SW 1271 (cell line): ENCODE results near the gene SPEM1.

Source experiments
- DNase-seq, 2 experiments: peaks; one replicate each; lab custom pipeline; 2025; lab: John Stamatoyannopoulos, UW

SPEM1 gene

DNA sequence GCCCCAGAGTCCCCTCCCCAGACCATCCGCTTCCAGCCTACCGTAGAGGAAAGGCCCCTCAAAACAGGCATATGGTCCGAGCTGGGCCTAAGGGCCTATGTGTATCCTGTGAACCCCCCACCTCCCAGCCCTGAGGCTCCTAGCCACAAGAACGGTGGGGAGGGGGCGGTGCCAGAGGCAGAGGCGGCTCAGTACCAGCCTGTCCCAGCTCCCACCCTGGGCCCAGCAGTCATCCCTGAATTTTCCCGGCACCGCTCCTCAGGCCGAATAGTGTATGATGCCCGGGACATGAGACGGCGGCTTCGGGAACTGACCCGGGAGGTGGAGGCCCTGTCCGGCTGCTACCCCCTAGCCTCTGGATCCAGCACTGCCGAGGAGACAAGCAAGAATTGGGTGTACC is 1.1 kb downstream of the SPEM1 start:
- no peak for DNase-seq

DNA sequence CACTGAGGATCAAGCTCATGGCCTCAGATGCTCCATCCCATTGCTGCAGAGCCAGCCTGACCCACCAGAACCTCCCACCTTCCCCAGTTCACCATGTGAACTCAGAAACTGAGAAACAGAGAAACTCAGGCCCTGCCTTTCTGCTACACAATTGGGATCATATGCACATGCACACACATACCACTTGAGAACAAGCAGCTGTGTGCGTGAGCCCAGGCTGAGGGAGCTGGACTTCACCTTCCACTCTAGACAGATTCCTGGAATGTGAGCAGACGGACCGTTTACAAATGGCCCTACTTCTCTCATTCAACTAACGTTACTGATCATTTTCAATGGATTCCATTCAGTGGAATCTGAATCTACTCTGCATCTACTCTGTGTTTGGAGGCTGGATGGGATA is 3.6 kb downstream of the SPEM1 start:
- DNase-seq, result no peak

DNA sequence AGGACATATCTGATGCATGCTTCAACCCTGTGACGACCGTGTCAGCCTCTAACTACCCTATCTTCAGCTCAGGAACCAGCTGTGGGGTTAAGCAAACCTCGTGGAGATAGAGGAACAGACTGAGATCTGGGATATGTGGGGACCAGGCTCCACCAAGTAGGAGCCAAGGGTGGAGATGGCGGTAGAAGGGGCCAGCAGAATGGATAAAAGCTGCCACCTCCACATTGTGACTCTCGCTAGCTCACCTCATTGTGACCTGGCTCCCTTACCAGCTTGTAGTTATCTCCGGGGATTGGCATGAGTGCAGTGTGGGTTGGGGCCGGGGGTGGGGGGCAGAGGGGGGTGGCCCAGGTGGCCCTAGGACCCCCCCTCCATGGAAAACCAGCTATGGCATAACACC is 5.2 kb downstream of the SPEM1 start, which contains the start of gene SPEM2:
Gene SPEM2, plus strand, starts transcription at position 301 of the 400 bp plus-strand sequence. Its CDS starts 73 bp downstream, at position 374.
- no peak for DNase-seq

DNA sequence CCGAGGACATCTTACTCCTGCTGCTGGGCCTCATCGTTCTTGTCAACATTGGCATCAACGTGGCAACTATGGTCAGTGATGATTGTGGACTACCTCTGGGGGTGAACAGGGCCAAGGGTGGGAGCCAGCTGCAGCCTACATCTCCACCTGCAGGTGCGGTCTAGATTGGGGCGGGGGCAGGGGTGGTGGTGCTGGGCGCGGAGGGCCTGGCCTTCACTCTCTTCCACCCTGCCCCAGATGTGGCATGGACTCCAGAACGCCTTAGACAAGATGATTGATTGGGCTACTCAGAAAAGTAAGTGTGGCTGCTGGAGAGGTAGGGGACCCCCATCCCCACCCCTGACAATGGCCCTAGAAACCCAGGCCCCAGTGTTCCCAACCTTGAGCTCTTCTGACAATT is 5.6 kb downstream of the SPEM1 start:
- no peak for DNase-seq

DNA sequence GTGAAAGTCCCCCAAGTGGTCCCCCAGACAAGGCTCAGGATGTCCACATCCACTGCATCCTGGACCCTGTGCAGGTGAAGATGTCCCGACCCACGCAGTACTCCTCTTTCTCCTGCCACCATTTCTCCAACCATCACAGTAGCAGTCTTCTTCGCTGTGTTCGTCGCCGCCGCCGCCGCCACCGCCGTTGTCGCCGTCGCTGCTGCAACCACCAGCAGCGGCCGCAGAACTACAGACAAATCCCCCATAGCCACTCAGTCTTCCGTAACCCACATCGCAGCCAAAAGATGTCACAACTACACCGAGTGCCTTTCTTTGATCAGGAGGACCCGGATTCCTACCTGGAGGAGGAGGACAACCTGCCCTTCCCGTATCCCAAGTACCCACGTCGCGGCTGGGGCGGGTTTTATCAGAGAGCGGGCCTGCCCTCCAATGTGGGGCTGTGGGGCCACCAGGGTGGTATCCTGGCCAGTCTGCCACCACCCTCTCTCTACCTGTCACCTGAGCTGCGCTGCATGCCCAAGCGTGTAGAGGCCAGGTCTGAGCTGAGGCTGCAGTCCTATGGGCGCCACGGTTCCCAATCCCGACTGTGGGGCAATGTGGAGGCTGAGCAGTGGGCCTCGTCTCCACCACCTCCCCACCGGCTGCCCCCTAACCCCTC is 6.2 kb downstream of the SPEM1 start:
- DNase-seq, result no peak

DNA sequence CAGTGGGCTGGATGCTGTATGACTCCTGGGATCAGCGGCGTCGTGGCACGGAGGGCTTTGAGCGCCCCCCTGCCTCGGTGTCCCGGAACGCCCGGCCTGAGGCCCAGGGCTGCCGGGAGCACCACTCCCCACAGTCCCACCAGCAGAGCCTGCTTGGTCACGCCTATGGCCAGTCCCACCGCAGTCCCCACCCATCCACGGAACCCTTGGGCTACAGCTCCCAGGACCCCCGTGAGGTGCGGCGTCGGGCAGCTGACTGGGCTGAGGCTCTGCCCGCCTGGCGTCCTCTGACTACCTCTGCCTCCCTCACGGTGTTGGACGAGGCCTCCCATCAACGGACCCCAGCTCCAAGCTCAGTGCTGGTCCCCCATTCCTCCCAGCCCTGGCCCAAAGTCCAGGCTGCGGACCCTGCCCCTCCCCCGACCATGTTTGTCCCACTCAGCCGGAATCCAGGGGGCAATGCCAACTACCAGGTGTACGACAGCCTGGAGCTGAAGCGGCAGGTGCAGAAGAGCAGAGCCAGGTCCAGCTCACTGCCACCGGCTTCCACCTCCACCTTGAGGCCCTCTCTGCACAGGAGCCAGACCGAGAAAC is 6.9 kb downstream of the SPEM1 start:
- DNase-seq, result no peak

DNA sequence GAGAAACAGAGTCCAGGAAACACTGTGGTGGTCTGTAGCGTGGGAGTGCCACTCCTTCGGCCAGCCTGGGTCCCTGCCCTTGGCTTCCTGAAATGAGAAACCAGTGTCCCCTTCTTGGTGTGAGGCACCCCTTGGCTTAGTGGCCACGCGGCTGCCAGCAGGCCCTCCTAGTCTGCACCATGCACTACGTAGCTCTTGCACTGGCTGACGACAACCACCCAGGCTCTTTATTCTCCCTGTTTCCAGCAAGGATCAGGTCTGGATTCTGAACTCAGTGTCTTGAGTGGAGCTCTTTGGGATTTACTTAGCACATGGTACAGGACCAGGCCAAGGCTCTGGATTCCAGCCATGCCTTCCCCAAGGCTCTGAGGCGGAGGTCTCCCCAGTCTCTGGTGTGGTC is 7.4 kb downstream of the SPEM1 start:
- DNase-seq, result no peak

DNA sequence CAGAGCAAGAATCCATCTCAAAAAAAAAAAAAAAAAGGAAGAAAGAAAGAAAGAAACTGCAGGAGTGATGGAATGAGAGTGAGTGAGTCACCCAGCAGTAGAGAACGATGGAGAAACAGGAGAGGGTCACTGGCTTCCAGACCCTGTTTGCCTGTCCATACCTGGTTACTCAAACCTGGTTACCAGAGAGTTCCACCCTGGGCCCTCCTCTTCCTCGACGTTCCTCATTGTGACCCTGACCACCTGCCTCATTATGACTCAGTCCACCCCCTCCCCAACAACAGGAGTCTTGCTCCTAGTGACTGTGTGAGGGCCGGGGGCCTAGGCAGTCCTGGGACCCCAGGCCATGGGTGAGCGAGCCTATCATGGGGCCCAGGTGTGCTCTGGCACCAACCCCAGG is 8.4 kb downstream of the SPEM1 start, which contains the start of gene SPEM3:
Gene SPEM3, plus strand, starts transcription at position 301 of the 400 bp plus-strand sequence. Its CDS starts 46 bp downstream, at position 347.
- DNase-seq, result no peak

DNA sequence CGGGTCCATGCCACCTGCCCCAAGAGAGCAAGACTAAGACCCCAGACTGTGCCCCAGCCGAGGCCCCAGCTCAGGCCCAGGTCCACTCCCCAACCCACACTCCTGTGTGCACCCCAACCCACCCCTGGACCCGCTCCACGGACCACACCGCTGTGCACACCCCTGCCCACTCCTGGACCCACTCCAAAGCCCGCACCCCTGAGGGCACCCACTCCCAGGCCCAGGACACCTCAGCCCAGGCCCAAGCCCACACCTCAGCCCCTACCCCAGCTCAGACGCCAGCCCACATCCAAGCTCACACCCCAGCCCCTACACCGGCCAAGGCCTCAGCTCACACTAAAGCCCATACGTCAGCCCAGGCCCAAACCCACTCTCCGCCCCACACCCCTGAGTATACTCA is 9.6 kb downstream of the SPEM1 start:
- DNase-seq, result no peak

DNA sequence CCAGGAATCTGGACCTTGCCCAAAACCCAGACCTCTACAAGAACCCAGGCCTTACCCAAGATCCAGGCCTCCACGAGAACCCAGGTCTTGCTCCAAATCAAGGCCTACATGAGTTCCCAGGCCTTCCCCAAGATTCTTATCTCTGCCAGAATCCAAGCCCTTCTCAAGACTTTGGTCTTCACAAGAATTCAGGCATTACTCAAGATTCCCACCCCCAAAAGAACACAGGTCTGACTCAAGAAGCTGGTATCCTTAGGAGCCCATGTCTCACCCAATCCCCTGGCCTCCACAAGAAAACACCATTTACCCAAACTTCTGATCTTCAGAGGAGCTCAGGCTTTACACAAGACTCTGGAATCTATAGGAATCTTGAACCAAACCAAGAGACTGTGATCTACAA is 11.1 kb downstream of the SPEM1 start:
- DNase-seq, result no peak

DNA sequence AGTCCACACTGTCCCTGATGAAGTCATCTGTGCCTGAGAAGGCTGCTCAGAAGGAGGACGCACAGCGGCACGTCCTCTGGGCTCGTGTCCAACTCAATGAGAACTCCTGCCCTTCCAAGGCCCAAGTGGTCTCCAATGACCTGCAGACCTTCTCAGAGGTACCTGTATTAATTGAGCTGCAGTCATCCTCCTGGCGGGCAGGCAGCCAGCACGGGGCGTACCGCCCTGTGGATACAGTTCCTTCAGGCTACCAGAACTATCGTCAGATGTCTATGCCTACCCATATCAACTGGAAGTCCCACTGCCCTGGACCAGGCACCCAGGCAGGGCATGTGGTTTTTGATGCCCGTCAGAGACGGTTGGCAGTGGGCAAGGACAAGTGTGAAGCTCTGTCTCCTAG is 12.2 kb downstream of the SPEM1 start:
- DNase-seq, result no peak

DNA sequence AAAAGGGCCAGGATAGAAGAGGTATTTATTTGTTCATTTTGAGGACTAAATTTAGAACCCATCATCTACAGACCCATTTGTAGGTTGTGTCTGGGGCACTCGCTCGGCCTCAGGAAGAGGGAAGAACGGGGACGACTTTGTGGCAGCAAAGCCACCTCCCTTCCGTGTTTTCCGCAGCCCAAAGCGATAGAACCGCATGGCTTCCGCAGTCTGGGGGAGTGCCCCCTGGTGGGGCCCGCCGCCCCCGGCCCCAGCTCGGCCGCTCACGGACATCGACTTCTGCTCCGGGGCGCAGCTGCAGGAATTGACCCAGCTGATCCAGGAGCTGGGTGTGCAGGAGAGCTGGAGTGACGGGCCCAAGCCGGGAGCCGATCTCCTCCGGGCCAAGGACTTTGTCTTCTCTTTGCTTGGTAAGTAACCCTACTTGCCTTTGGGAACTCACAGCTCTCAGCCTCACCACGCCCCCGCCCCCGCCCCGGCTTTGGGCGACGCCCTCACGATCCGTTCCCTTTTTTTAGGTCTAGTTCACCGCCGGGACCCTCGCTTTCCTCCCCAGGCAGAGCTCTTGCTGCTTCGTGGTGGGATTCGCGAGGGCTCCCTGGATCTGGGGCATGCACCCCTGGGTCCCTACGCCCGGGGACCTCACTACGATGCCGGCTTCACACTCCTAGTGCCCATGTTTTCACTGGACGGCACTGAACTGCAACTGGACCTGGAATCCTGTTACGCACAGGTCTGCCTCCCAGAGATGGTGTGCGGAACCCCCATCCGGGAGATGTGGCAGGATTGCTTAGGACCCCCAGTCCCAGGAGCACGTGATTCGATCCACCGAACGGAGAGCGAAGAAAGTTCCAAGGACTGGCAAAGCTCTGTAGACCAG is 15.8 kb downstream of the SPEM1 start:
- DNase-seq, result no peak

DNA sequence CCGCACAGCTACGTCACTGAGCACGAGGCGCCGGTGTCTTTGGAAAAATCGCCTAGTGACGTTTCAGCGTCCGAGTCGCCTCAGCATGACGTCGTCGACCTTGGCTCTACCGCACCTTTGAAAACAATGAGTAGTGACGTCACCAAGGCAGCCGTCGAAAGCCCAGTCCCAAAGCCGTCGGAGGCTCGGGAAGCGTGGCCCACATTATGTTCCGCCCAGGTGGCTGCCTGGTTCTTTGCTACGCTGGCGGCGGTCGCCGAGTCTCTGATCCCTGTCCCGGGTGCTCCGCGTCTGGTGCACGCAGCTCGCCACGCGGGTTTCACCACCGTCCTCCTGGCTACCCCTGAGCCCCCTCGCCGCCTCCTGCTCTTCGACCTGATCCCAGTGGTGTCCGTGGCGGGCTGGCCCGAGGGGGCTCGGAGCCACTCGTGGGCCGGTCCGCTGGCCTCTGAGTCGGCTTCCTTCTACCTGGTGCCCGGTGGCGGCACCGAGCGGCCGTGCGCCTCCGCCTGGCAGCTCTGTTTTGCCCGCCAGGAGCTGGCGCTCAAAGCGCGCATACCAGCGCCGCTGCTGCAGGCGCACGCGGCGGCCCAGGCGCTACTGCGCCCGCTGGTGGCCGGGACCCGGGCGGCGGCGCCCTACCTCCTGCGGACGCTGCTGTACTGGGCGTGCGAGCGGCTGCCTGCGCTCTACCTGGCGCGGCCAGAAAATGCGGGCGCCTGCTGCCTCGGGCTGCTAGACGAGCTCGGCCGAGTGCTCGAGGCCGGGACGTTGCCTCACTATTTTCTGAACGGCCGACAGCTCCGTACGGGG is 16.6 kb downstream of the SPEM1 start:
- peak; percentile 31 to 74 for DNase-seq

DNA sequence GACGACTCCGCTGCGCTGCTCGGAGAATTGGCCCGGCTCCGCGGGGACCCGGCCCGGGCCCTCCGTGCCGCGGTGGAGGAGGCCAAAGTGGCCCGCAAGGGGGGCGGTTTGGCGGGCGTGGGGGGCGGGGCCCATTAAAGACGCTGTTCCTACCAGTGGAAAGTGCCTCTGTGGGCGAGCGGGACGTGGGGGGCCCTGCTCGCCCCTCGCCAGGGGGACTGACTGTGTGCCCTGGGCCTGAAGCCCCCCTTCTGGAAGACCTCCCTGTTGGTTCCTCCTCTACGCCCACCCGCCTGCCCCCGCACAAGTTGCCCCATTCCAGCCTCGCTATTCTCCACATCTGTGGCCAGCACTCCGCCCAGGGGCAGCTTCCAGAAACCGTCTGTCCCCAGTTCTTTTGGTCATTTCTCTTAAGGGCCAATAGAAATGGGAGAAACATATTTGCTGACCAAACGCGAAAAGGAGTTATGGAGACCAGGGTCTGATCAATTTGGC is 17.3 kb downstream of the SPEM1 start:
- DNase-seq, result no peak

DNA sequence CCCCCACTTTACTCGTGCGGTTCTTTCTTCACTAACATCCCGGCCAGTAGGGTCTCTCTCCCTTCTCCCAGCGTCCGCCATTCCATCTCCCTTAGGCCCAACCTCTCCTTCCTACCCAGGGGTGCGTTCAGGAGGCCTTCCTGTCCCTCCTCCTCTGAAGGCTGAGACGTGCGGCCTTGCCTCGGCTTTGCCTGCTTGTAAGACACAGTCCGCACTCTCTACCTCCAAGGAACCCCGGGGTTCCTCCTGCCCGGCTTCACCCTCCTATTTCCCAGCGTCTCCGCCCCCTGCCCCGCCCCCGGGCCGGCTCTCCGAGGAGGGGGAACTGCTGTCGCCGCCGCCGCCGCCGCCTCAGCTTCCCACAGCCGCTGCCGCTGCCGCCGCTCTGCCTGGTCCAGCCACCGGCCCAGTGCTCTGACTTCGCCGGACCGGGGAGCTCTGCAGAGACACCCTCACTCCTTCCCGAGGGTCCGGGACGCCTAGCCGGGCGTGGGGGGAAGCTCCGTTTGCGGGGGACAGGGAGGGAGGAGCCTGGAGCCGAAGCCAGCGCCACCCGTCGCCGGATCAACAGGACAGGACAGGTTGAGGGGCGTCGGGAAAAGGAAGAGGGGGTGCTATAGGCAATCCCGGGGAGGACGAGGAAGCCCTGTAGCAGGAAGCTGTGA is 18.0 kb downstream of the SPEM1 start:
- peak in 1 of 2 experiments; percentile 17 for DNase-seq

DNA sequence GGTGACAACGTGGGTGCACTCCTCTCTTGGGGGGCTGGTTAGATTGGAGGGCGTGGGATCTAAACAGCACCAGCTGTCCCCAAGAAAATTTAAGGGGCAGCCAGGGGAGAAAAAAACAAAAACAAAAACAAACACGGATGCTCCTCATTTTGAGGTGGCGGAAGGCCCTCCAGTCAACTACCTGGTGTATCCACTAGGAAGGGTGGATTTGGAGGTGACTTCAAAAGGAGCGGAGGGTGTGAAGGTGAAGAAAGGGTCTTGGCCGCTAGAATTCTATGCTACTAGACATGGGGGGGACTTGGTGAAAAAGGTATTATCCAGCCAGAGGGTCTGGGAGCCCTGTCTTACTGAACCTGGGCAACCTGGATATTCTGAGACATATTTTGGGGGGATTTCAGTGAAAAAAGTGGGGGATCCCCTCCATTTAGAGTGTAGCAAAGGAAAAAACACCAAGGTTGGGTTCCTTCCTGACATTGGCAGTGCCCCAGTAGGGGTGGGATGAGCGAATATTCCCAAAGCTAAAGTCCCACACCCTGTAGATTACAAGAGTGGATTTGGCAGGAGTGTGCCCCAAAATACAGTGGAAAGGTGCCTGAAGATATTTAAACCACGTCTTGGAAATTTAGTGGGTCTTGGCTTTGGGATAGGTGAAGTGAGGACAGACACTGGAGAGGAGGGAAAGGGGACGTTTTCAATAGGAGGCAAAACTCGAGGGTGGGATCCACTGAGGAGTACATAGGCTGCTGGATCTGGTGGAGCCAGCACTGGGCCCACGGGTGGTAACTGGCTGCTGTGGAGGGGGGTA is 18.7 kb downstream of the SPEM1 start:
- no peak for DNase-seq

DNA sequence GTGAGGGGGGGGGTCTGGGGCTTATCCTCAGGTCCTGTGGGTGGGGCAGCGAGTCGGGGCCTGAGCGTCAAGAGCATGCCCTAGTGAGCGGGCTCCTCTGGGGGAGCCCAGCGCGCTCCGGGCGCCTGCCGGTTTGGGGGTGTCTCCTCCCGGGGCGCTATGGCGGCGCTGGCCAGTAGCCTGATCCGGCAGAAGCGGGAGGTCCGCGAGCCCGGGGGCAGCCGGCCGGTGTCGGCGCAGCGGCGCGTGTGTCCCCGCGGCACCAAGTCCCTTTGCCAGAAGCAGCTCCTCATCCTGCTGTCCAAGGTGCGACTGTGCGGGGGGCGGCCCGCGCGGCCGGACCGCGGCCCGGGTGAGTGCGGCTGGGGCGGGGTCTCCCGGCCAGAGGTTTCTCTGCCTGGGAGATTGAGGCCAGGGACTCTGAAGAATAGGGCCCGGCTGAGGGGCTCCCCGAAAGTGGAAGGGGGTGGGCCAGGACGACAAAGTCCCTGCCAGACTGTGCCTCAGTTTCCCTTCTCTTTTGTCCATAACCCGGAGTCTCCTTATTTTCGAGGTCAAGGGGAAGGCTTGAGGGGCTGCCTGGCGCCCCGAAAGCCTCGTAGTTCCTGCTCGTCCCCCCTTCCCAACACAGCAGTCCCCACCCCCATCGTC is 19.5 kb downstream of the SPEM1 start, which contains the start of gene FGF11:
Gene FGF11, plus strand, starts transcription at position 51 of the 651 bp plus-strand sequence. Its CDS starts 109 bp downstream, at position 160.
- DNase-seq, result no peak

DNA sequence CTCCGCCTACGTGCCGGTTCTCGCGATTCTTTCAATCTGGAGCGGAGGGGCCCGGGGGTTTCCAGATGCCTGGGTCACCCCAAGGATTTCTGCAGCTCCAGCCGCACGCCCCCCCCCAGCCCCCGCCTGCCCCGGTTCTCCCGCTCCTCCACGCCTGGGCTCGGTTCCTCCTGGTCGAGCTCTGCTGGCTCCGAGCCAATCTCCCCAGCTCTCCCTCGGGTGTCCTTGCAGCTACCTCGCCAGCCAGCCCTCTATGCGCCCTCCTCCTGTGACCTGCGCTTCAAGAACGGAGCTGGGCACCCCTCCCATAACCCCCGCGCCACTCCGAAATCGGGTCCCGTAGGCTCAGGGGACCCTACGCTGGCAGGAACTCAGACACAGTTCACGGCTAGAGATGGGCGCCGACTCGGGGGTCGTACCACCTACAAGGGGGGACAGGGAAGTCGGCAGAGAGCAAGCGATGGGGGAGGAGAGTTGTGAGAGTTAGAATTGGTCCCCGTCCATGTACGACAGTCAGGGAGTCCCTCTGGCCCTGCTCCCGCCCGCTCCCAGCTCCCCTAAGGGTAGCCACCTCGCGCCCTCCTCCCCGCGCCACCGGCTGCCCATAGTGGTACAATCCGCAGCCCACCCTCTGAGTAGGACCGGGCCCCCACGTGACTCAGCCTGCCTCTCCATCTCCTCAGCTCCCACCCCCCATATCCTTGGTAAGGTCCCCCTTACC is 20.1 kb downstream of the SPEM1 start:
- no peak for DNase-seq

DNA sequence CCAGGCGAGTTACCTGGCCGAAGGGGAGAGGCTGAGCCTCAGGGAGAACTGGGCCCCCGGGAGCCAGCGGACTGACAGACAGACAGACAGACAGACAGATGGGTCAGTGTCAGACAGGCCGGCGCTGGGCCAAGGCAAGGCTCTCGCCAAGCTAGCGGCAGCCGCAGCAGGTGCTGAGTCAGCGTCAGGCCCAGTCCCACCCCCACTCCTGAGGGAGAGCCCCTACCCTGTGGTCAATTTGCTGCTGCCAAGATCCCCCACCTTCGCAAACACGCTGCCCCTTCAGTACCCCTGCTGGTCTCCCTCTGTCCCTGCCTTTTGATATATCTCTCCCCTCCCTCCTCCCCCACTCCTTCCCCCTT is 20.7 kb downstream of the SPEM1 start:
- DNase-seq, result no peak
